Measurements from ENCODE around the gene CALM1. TPM values are rescaled to one million over a fixed set of nuclear protein-coding genes. Genes with fewer than 3 reads are reported as not detected.

Gene CALM1
- total and polyA plus RNA-seq, 2 donors (not counting 3 experiments of a cell fraction or from before 2014, with no cell fraction given): 476 to 731 TPM

DNA sequence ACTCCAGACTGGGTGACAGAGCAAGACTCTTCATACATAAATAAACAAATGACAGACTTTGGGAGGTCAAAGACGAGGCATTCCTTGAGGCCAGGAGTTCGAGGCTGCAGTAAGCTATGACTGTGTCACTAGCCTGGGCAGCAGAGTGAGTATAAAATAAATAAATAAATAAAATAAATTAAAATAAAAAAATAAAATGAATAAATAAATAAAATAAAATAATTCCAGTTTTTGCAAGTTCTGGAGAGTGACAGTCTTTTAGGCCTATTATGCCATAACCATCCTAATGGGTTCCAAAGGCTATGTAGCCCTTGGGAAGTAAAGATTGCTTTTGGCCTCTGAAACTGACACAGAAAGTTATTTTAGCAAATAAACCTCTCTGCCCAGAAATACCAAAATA is 48.6 kb upstream of the CALM1 start:
- CTCF ChIA-PET: no interaction called here
- H4K20me1 ChIP-seq (replicated peaks; ENCODE audit: control insufficient read depth, extremely low read depth, insufficient read depth, low read length): no peaks in the 10 kb centered on the region
- no peak overlapping the region for H3K4me2 ChIP-seq (ENCODE audit: insufficient read depth, low read length)
- H3K4me1 ChIP-seq (ENCODE audit: control insufficient read depth, extremely low read depth, insufficient read depth, low read length): no peaks in the 10 kb centered on the region
- H3K9ac ChIP-seq (replicated peaks; ENCODE audit: extremely low read depth, insufficient read depth, low read length): no peak overlapping the region
- peaks cover 3 to 5% of the 10 kb centered on the region in 2 experiments for H3K27me3 ChIP-seq (ENCODE audit: control insufficient read depth in 2 of 2, insufficient read depth in 2 of 2, low read length in 2 of 2)
- H3K9me1 ChIP-seq (replicated peaks; ENCODE audit: control insufficient read depth, extremely low read depth, insufficient read depth, low read length): no peaks in the 10 kb centered on the region
- POLR2A ChIA-PET: no interaction called here
- no peak for DNase-seq (ENCODE audit: low read depth, low spot score)
- dilution Hi-C loops (cut with MboI; ENCODE audit: extremely low pct_ligation_motif_present, low sequenced_read_pairs) (no loop called here), intact Hi-C loops (cut with micrococcal nuclease) (no loop called here)
- no peak for FAIRE-seq
- TF ChIP-seq, protein P1, sequence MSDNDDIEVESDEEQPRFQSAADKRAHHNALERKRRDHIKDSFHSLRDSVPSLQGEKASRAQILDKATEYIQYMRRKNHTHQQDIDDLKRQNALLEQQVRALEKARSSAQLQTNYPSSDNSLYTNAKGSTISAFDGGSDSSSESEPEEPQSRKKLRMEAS (IDR thresholded peaks at IDR 0.05; ENCODE audit: insufficient read depth, insufficient read length): no peak
- TF ChIP-seq FOS (IDR thresholded peaks at IDR 0.05; ENCODE audit: borderline replicate concordance, insufficient read depth, low read length): no peak
- no peak for TF ChIP-seq POLR2A (IDR thresholded peaks at IDR 0.05; ENCODE audit: low read depth, low read length)
- TF ChIP-seq POLR2AphosphoS5 (IDR thresholded peaks at IDR 0.05; ENCODE audit: insufficient read depth, low read depth, low read length): no peak
- TF ChIP-seq GATA2 (IDR thresholded peaks at IDR 0.05; ENCODE audit: insufficient read depth, insufficient read length, low read depth, low read length): no peak
- TF ChIP-seq EZH2 (IDR thresholded peaks at IDR 0.05; ENCODE audit: borderline replicate concordance, low read depth, low read length, severe bottlenecking): no peak
- TF ChIP-seq JUN (IDR thresholded peaks at IDR 0.05; ENCODE audit: borderline replicate concordance, insufficient read depth, insufficient read length, low read depth): no peak
- TF ChIP-seq MYC (IDR thresholded peaks at IDR 0.05; ENCODE audit: low read depth, low read length): no peak
- TF ChIP-seq, protein P2, sequence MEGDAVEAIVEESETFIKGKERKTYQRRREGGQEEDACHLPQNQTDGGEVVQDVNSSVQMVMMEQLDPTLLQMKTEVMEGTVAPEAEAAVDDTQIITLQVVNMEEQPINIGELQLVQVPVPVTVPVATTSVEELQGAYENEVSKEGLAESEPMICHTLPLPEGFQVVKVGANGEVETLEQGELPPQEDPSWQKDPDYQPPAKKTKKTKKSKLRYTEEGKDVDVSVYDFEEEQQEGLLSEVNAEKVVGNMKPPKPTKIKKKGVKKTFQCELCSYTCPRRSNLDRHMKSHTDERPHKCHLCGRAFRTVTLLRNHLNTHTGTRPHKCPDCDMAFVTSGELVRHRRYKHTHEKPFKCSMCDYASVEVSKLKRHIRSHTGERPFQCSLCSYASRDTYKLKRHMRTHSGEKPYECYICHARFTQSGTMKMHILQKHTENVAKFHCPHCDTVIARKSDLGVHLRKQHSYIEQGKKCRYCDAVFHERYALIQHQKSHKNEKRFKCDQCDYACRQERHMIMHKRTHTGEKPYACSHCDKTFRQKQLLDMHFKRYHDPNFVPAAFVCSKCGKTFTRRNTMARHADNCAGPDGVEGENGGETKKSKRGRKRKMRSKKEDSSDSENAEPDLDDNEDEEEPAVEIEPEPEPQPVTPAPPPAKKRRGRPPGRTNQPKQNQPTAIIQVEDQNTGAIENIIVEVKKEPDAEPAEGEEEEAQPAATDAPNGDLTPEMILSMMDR (IDR thresholded peaks at IDR 0.05; ENCODE audit: extremely low read depth in 1 of 2, insufficient read depth in 1 of 2, low read depth in 1 of 2, low read length in 2 of 2): no peak
- no peak overlapping the region for H3K4me3 ChIP-seq (replicated peaks in 1 of 3; ENCODE audit: insufficient read depth in 1 of 3, low read depth in 1 of 3, low read length in 3 of 3)
- H2AFZ ChIP-seq (ENCODE audit: low read depth, low read length): no peak overlapping the region
- H3K27ac ChIP-seq (ENCODE audit: insufficient read depth, low read depth, low read length): no peak overlapping the region
- H3K9me3 ChIP-seq (replicated peaks; ENCODE audit: control insufficient read depth, insufficient read depth, low read length): no peaks in the 10 kb centered on the region
- H3K79me2 ChIP-seq (ENCODE audit: control insufficient read depth, insufficient read depth, low read length): no peaks in the 10 kb centered on the region
- BruUV-seq (replicated peaks): no TSS peak
- H3K36me3 ChIP-seq (ENCODE audit: control insufficient read depth in 2 of 2, extremely low read depth in 1 of 2, insufficient read depth in 2 of 2, low read length in 2 of 2): no peaks in the 10 kb centered on the region
